H1 (cell line): ENCODE results near the gene SLC45A1. TPM values are rescaled to one million over a fixed set of nuclear protein-coding genes. Genes with fewer than 3 reads are reported as not detected.
A peak's percentile ranks its signal among the peaks of the same experiment; 100 is the strongest.

Experiments
- CTCF ChIA-PET: fragments of 300-600 bp; sonication (Branson Sonifier 250); formaldehyde crosslinking; loops from one replicate; lab custom pipeline; 2021; ENCODE audit not compliant: partially characterized antibody; lab: Charles Lee
- POLR2A ChIA-PET: fragments of 300-600 bp; sonication (Branson Sonifier 250); formaldehyde crosslinking; loops from one replicate; lab custom pipeline; 2021; ENCODE audit warnings: inconsistent platforms; ENCODE audit not compliant: partially characterized antibody; lab: Charles Lee
- DNase-seq, 2 experiments: peaks; one replicate each; pipeline versions ENCODE4 v3.0.0 to v3.0.0-alpha.2; 2010 to 2022; ENCODE audit warnings: low spot score in 2 of 2, low read depth in 1 of 2, mixed read lengths in 1 of 2
- FAIRE-seq: peaks from 2 replicates; lab custom pipeline; 2011; peaks lifted over from hg19 to GRCh38; lab: Jason Lieb, UNC
- H2AFZ ChIP-seq: 2 replicates; pipeline ENCODE4 v1.8.1; 2012; ENCODE audit warnings: low read length, inconsistent platforms
- H2AK5ac ChIP-seq: 2 replicates; pipeline ENCODE4 v1.6.1; 2013; ENCODE audit warnings: low read depth, low read length
- H2BK120ac ChIP-seq: replicated peaks from 2 replicates; pipeline ENCODE3; 2013; ENCODE audit warnings: low read depth, low read length, inconsistent platforms
- H2BK12ac ChIP-seq: 2 replicates; pipeline ENCODE4 v1.6.1; 2013; ENCODE audit warnings: low read depth, low read length
- H2BK15ac ChIP-seq: 2 replicates; pipeline ENCODE4 v1.6.1; 2013; ENCODE audit warnings: low read length
- H2BK20ac ChIP-seq: 2 replicates; pipeline ENCODE4 v1.6.1; 2013; ENCODE audit warnings: low read length
- H2BK5ac ChIP-seq: 2 replicates; pipeline ENCODE4 v1.6.1; 2013; ENCODE audit warnings: low read depth, low read length
- H3K14ac ChIP-seq: 2 replicates; pipeline ENCODE4 v1.6.1; 2013; ENCODE audit warnings: inconsistent platforms; ENCODE audit not compliant: insufficient read length
- H3K18ac ChIP-seq: 2 replicates; pipeline ENCODE4 v1.6.1; 2013; ENCODE audit warnings: low read length; ENCODE audit errors: extremely low read depth
- H3K23ac ChIP-seq: 2 replicates; pipeline ENCODE4 v1.6.1; 2013; ENCODE audit warnings: inconsistent platforms; ENCODE audit not compliant: insufficient read length
- H3K23me2 ChIP-seq: 2 replicates; pipeline ENCODE4 v1.6.1; 2013; ENCODE audit warnings: low read depth, low read length
- H3K27ac ChIP-seq: 2 replicates; pipeline ENCODE4 v1.6.1; 2011; ENCODE audit warnings: low read depth, low read length, inconsistent platforms
- H3K27me3 ChIP-seq, 4 experiments: replicated peaks in 1 of 4; 1 replicate in 1 of 4; 2 replicates in 3 of 4; pipeline versions ENCODE4 v1.6.1 to v1.8.1; 2011 to 2013; ENCODE audit warnings: low read length in 3 of 4, mild to moderate bottlenecking in 3 of 4, inconsistent platforms in 2 of 4, mixed read lengths in 2 of 4, moderate library complexity in 1 of 4; ENCODE audit not compliant: control insufficient read depth in 3 of 4, insufficient read depth in 3 of 4; ENCODE audit errors: extremely low read depth in 1 of 4
- H3K36me3 ChIP-seq, 4 experiments: 2 replicates each; pipeline versions ENCODE4 v1.6.1 to v1.8.1; 2011 to 2013; ENCODE audit warnings: mild to moderate bottlenecking in 4 of 4, low read length in 3 of 4, moderate library complexity in 2 of 4, control low read depth in 1 of 4, inconsistent platforms in 1 of 4; ENCODE audit not compliant: insufficient read depth in 4 of 4, control insufficient read depth in 2 of 4
- H3K4ac ChIP-seq: replicated peaks from 2 replicates; pipeline ENCODE3; 2013; ENCODE audit warnings: low read length, low read depth, mixed read lengths, inconsistent platforms; ENCODE audit not compliant: insufficient read length
- H3K4me1 ChIP-seq, 4 experiments: replicated peaks in 1 of 4; 1 replicate in 1 of 4; 2 replicates in 3 of 4; pipeline versions ENCODE4 v1.6.1 to v1.8.1; 2011 to 2013; ENCODE audit warnings: low read length in 3 of 4, inconsistent platforms in 2 of 4, mixed read lengths in 1 of 4; ENCODE audit not compliant: insufficient read depth in 4 of 4, control insufficient read depth in 3 of 4
- H3K4me2 ChIP-seq, 2 experiments: 2 replicates each; pipeline versions ENCODE4 v1.6.1 to v1.8.1; 2011 to 2013; ENCODE audit warnings: low read depth in 2 of 2, low read length in 2 of 2, control low read depth in 1 of 2, inconsistent platforms in 1 of 2, mild to moderate bottlenecking in 1 of 2; ENCODE audit not compliant: insufficient read depth in 1 of 2
- H3K4me3 ChIP-seq, 4 experiments: fragments of 200-600, 300-600 bp in 1 of 4; sonication (generic), shearing (Covaris generic), sonication (Bioruptor Twin) in 1 of 4; 2 replicates each; pipeline versions ENCODE4 v1.5.1 to v1.8.1; 2011 to 2016; ENCODE audit warnings: low read length in 4 of 4, low read depth in 3 of 4, control low read depth in 2 of 4, inconsistent platforms in 2 of 4, mild to moderate bottlenecking in 2 of 4, mixed read lengths in 1 of 4, moderate library complexity in 1 of 4; ENCODE audit not compliant: insufficient read depth in 2 of 4; ENCODE audit errors: extremely low read depth in 1 of 4
- H3K56ac ChIP-seq: replicated peaks from 2 replicates; pipeline ENCODE3; 2013; ENCODE audit warnings: low read depth, mild to moderate bottlenecking, mixed read lengths, low read length, inconsistent platforms; ENCODE audit not compliant: insufficient read length
- H3K79me1 ChIP-seq: 2 replicates; pipeline ENCODE4 v1.6.1; 2013; ENCODE audit warnings: low read depth, low read length, control low read depth
- H3K79me2 ChIP-seq, 2 experiments: 2 replicates each; pipeline versions ENCODE4 v1.6.1 to v1.8.1; 2012 to 2013; ENCODE audit warnings: low read length in 2 of 2, mild to moderate bottlenecking in 2 of 2, inconsistent platforms in 1 of 2; ENCODE audit not compliant: insufficient read depth in 2 of 2, control insufficient read depth in 1 of 2
- H3K9ac ChIP-seq, 4 experiments: replicated peaks in 1 of 4; 1 replicate in 1 of 4; 2 replicates in 3 of 4; pipeline versions ENCODE4 v1.6.1 to v1.8.1; 2011 to 2013; ENCODE audit warnings: low read depth in 3 of 4, low read length in 3 of 4, control low read depth in 2 of 4, mild to moderate bottlenecking in 2 of 4, moderate library complexity in 2 of 4, inconsistent platforms in 1 of 4; ENCODE audit errors: extremely low read depth in 1 of 4
- H3K9me3 ChIP-seq, 2 experiments: 2 replicates each; pipeline versions ENCODE4 v1.6.1 to v1.8.1; 2012 to 2013; ENCODE audit warnings: mild to moderate bottlenecking in 2 of 2, moderate library complexity in 2 of 2, control low read depth in 1 of 2, inconsistent platforms in 1 of 2, low read depth in 1 of 2, low read length in 1 of 2, mixed read lengths in 1 of 2; ENCODE audit not compliant: insufficient read depth in 2 of 2
- H4K20me1 ChIP-seq, 2 experiments: replicated peaks in 1 of 2; 2 replicates each; pipeline versions ENCODE3 to v1.8.1; 2011 to 2013; ENCODE audit warnings: inconsistent platforms in 2 of 2, low read length in 2 of 2, mild to moderate bottlenecking in 1 of 2; ENCODE audit not compliant: insufficient read depth in 2 of 2, control insufficient read depth in 1 of 2
- H4K5ac ChIP-seq: 2 replicates; pipeline ENCODE4 v1.6.1; 2013; ENCODE audit warnings: low read length, low read depth, mixed read lengths, inconsistent platforms; ENCODE audit not compliant: insufficient read length
- H4K8ac ChIP-seq: 2 replicates; pipeline ENCODE4 v1.8.0; 2013; ENCODE audit warnings: mild to moderate bottlenecking, moderate library complexity, low read length, inconsistent platforms; ENCODE audit not compliant: insufficient read depth; ENCODE audit errors: extremely low read depth
- H4K91ac ChIP-seq: replicated peaks from 2 replicates; pipeline ENCODE3; 2013; ENCODE audit warnings: low read length, mixed read lengths, inconsistent platforms; ENCODE audit not compliant: insufficient read length
- CBX5 ChIP-seq: fragments of 300-800, 300-1000 bp; sonication (generic); IDR thresholded peaks from 2 replicates; pipeline ENCODE4 v1.7.1; 2016; ENCODE audit warnings: antibody characterized with exemption, low read length, low read depth
- CHD1 ChIP-seq: IDR thresholded peaks from 2 replicates; pipeline ENCODE4 v1.6.1; 2012; ENCODE audit warnings: low read depth, low read length, improper control_type of control experiment
- CREB1 ChIP-seq: IDR thresholded peaks from 2 replicates; pipeline ENCODE4 v1.6.1; 2012; ENCODE audit warnings: inconsistent platforms
- PHF8 ChIP-seq: fragments of 200-600 bp; sonication (generic); conservative IDR thresholded peaks from 2 replicates; pipeline ENCODE4 v1.7.1; 2012; ENCODE audit warnings: low read depth, mild to moderate bottlenecking, inconsistent platforms, low read length, moderate library complexity
- TAF1 ChIP-seq: IDR thresholded peaks from 2 replicates; pipeline ENCODE4 v1.6.1; 2011; ENCODE audit warnings: mild to moderate bottlenecking, low read depth, low read length
- WGBS, 2 experiments: shearing (Covaris generic) in 1 of 2; methylation state at CpG; one replicate each; pipeline versions ENCODE4 v1.1.6 to v1.1.7; 2013 to 2015; ENCODE audit warnings: low lambda C conversion rate in 2 of 2, mixed read lengths in 2 of 2, inconsistent platforms in 1 of 2, low coverage in 1 of 2, missing lambda C conversion rate in 1 of 2; ENCODE audit not compliant: insufficient replicate concordance in 2 of 2, insufficient coverage in 1 of 2, insufficient read length in 1 of 2; ENCODE audit errors: extremely low coverage in 1 of 2, missing lambda C conversion rate in 1 of 2; 5-methylcytosine and 5-hydroxymethylcytosine counted together
- polyA plus RNA-seq, 7 experiments: library from polyadenylated mRNA; depleted of rRNA in 3 of 7; stranded (reverse) in 5 of 7; unstranded in 2 of 7; fragments of >200 nt in 5 of 7; fragments of 200-250 nt in 2 of 7; gene quantifications; 1 replicate in 5 of 7; 2 replicates in 1 of 7; 4 replicates in 1 of 7; pipeline versions ENCODE4 v1.2.1 to v1.2.3, GENCODE V29; 2011 to 2013; ENCODE audit warnings: missing spikeins in 2 of 7, mixed read lengths in 2 of 7
- total RNA-seq: library from RNA; stranded (reverse); fragmentation: NEBNext Ultra II Directional; extraction: Animal tissue kit (Norgen Biotek cat#: 25700); gene quantifications from 2 replicates; pipeline ENCODE4 v1.2.1, GENCODE V29; 2021

The SLC45A1 gene
- total and polyA plus RNA-seq, 2 of the 8 experiments (the other 6 are each of a cell fraction or from before 2014, with no cell fraction given): 1.0 to 1.7 TPM

DNA sequence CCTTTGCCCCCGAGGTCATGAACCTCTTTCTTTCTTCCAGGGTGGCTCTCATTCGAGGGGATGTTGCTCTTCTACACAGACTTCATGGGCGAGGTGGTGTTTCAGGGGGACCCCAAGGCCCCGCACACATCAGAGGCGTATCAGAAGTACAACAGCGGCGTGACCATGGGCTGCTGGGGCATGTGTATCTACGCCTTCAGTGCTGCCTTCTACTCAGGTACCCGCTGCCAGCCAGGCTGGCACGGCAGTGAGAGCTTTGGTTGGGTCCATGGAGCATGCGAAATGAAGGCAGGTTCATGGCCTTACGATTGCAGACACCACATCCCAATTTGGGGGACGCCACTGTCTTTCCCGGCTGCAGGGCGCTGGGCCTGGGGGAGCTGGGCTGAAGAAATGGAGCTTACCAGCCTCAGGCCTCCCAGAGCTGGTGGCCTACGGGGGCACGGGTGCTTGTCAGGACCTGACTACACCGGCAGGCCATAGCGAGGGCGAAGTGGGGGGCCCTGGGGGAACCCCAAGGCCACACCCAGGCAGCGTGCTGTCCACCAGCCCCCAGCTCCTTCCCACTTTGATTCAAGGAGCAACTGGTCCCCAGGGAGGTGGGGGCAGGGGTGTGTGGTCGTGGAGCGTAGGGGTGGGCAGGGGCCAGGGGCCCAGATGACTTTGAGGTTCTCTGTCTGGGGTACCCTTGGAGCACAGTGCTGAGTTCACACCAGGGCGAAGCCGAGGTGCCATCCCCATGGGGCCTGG lies 20.0 kb downstream of the SLC45A1 start:
- Histone ChIP-seq H3K4me3 (no peak overlapping the region), H3K56ac (no peak overlapping the region), H3K79me1 (no peaks in the 10 kb centered on the region), H3K18ac (no peak overlapping the region), H3K36me3 (no peaks in the 10 kb centered on the region), H3K9ac (no peak overlapping the region), H4K8ac (peak overlapping the region; percentile 68), H3K27ac (no peak overlapping the region), H2BK120ac (no peak overlapping the region), H3K79me2 (no peaks in the 10 kb centered on the region), H3K4me2 (no peak overlapping the region), H2AK5ac (no peak overlapping the region), H4K20me1 (no peaks in the 10 kb centered on the region), H3K23me2 (no peaks in the 10 kb centered on the region), H3K23ac (no peak overlapping the region), H2BK12ac (no peak overlapping the region), H2AFZ (no peak overlapping the region), H3K9me3 (no peaks in the 10 kb centered on the region), H2BK5ac (no peak overlapping the region), H4K5ac (no peak overlapping the region), H4K91ac (no peak overlapping the region), H3K4me1 (no peaks in the 10 kb centered on the region), H3K4ac (no peak overlapping the region), H3K27me3 (no peaks in the 10 kb centered on the region), H2BK15ac (no peak overlapping the region), H3K14ac (no peak overlapping the region), H2BK20ac (no peak overlapping the region)
- no peak for FAIRE-seq
- ChIA-PET CTCF (interaction anchor here (0.6 to 2.0 kb wide), 5 partner anchors 9 to 175 kb away, joined by 3 to 7 read pairs (median 5); no protein-coding TSS in a partner anchor), POLR2A (no interaction called here)
- WGBS, 2 experiments: 93% methylated on average over 22 of the region's 25 CpGs; no CpG with 5 or more reads in 1 of the 2 experiments
- no peak for DNase-seq
- TF ChIP-seq PHF8 (no peak), CHD1 (no peak), CBX5 (no peak), CREB1 (no peak), TAF1 (no peak)
